Hindlimb muscle (tissue), 1 donor: ENCODE measurements around the gene IGLL5. TPM values are rescaled to one million over a fixed set of nuclear protein-coding genes. Genes with fewer than 3 reads are reported as not detected.

ENCODE experiments used
- DNase-seq: peaks from one replicate; pipeline ENCODE4 v3.0.0-alpha.2; 2013
- polyA plus RNA-seq: library from polyadenylated mRNA; unstranded; fragments of 120-200 nt; gene quantifications from one replicate; pipeline ENCODE4 v1.2.1, GENCODE V29; 2013; ENCODE audit not compliant: insufficient read length

Gene IGLL5
- polyA plus RNA-seq, 1 donor = 0.22 TPM

- no peak for DNase-seq
These were observed 53.5 kb downstream of the IGLL5 start for GRCh38 chr22:22940961-22941605.

- DNase-seq = no peak
These were observed 54.4 kb downstream of the IGLL5 start for GRCh38 chr22:22941831-22942510.

- DNase-seq = no peak
These were observed 55.1 kb downstream of the IGLL5 start for GRCh38 chr22:22942511-22943329.

GRCh38 chr22:22943521-22944267 is 56.1 kb downstream of the IGLL5 start:
- DNase-seq = no peak

- no peak for DNase-seq
These were observed 56.8 kb downstream of the IGLL5 start for GRCh38 chr22:22944268-22944985.

GRCh38 chr22:22945195-22945594 is 57.6 kb downstream of the IGLL5 start:
- DNase-seq = no peak

Other genes starting within 250 kb of the IGLL5 start
- not detected for gene GGTLC2, start 243.2 kb upstream of the IGLL5 start, polyA plus RNA-seq
- 3.4 TPM for gene GNAZ, start 182.7 kb downstream of the IGLL5 start, polyA plus RNA-seq